Spinal cord (tissue), 10 donors: ENCODE measurements around the gene NDUFA8. TPM values are rescaled to one million over a fixed set of nuclear protein-coding genes. Genes with fewer than 3 reads are reported as not detected.

ENCODE experiments used
- DNase-seq, 6 donors: peaks; one replicate each; pipeline versions ENCODE4 v3.0.0 to v3.0.0-alpha.2; 2013 to 2015; ENCODE audit warnings: low spot score in 6 of 6, low read depth in 4 of 6
- H3K27ac ChIP-seq: one replicate; pipeline ENCODE4 v1.5.1; 2013; ENCODE audit warnings: low read depth, low read length, control low read depth
- H3K27me3 ChIP-seq: one replicate; pipeline ENCODE4 v1.6.1; 2013; ENCODE audit warnings: low read length; ENCODE audit not compliant: control insufficient read depth, insufficient read depth
- H3K36me3 ChIP-seq: one replicate; pipeline ENCODE4 v1.6.1; 2013; ENCODE audit warnings: low read length; ENCODE audit not compliant: control insufficient read depth, insufficient read depth
- H3K4me1 ChIP-seq: one replicate; pipeline ENCODE4 v1.6.1; 2013; ENCODE audit warnings: low read length; ENCODE audit not compliant: control insufficient read depth, insufficient read depth
- H3K4me3 ChIP-seq: one replicate; pipeline ENCODE4 v1.5.1; 2013; ENCODE audit warnings: low read depth, low read length, control low read depth
- H3K9me3 ChIP-seq: one replicate; pipeline ENCODE4 v1.6.1; 2013; ENCODE audit warnings: low read length; ENCODE audit not compliant: control insufficient read depth, insufficient read depth
- WGBS: methylation state at CpG from one replicate; pipeline ENCODE4 v1.1.5; 2013; ENCODE audit warnings: missing lambda C conversion rate; ENCODE audit not compliant: insufficient coverage; 5-methylcytosine and 5-hydroxymethylcytosine counted together
- polyA plus RNA-seq, 2 donors: library from polyadenylated mRNA; unstranded; fragments of 120-200 nt; gene quantifications; one replicate each; pipeline ENCODE4 v1.2.1, GENCODE V29; 2013; ENCODE audit not compliant: insufficient read length in 2 of 2
- small RNA-seq: library from RNA; depleted of rRNA; stranded (forward); fragments of <200 nt; gene quantifications from one replicate; pipeline ENCODE3, GENCODE V24; 2014; ENCODE audit warnings: low replicate concordance
- total RNA-seq, 2 donors: library from RNA; depleted of rRNA in 1 of 2; stranded (reverse); fragments of 120-200 nt in 1 of 2; fragments of >200 nt in 1 of 2; gene quantifications; one replicate each; pipeline versions ENCODE4 v1.2.3 to v1.2.4, GENCODE V29; 2013 to 2014
- donor health status: healthy.

Gene NDUFA8
- total and polyA plus RNA-seq, 4 donors, result 46.0 to 114 (median 84.2) TPM

DNA sequence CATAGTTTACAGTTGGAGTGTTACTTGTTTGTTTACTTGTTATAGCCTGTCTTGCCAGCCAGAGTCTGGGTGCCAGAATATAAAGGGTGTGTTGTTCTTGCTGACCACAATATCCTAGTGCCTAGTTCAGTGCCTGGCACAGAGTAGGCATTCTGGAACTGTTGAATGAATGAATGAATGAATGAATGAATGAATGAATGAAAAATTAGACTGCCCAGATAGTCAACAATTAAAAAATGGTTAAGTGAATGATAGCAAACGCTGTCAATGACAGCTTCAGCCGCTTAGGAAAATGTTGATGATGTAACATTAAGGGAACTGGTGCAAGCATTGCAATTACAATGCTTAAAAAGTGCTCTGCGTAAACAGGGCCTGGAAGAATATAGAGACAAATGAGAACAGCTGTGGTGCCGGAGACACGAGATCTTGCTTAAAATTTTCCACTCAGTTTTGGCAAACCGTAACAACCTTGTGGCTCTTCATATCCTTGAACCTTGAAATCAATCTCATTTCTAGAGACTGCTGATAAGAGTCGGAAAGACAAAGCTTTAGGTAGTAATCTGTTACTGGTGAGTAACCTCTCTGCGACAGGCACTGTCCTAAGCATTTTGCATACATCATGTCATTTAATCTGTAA is 61.8 kb downstream of the NDUFA8 start:
- WGBS, result 89% methylated on average over 5 of the region's 8 CpGs
- Histone ChIP-seq H3K4me3 (no peak overlapping the region), H3K36me3 (no peaks in the 10 kb centered on the region), H3K9me3 (no peaks in the 10 kb centered on the region), H3K4me1 (peaks cover 12% of the 10 kb centered on the region), H3K27me3 (peaks cover 2% of the 10 kb centered on the region), H3K27ac (no peak overlapping the region)
- DNase-seq, result no peak

DNA sequence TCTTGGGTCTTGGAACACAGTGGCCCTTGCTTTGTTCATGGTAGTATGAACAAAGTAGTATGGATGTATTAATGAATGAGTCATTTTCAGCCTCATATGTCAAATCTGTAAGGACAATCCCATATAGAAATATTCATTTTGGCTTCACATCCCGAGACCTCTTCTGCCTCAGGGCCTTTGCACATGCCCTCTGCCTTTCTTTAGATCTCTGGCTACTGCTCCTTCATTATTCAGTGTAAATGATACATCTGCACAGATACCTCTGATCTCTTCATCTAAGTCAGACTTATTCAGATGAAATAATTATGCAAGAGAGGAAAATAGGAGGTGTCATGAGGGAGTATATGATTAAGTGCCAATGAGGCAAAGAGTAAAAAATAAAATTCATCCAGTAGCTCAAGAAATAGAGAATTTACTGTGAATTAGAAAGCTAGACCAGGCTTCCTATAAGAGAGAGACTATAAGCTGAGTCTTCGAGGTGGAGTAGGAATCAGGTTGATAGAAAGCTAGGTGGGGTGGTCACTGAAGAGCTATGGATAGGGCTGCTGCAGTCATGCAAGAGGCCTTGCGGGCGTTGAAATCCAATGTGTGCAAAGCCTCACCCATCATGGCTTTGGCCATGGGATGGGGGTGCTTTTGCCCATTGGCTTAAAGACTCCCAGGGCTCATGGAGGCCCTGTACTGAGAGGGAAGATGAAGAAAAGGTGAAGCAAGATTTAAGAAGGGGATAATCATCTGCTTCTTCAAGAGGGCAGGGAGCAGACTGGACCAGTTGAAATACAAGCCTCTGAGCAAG is 62.8 kb downstream of the NDUFA8 start:
- H3K27ac ChIP-seq, result no peak overlapping the region
- DNase-seq, result no peak
- no peaks in the 10 kb centered on the region for H3K36me3 ChIP-seq
- peaks cover 17% of the 10 kb centered on the region for H3K4me1 ChIP-seq
- no peak overlapping the region for H3K4me3 ChIP-seq
- no peaks in the 10 kb centered on the region for H3K9me3 ChIP-seq
- WGBS, result 85% methylated on average over 4 of the region's 4 CpGs
- H3K27me3 ChIP-seq, result peaks cover 2% of the 10 kb centered on the region

DNA sequence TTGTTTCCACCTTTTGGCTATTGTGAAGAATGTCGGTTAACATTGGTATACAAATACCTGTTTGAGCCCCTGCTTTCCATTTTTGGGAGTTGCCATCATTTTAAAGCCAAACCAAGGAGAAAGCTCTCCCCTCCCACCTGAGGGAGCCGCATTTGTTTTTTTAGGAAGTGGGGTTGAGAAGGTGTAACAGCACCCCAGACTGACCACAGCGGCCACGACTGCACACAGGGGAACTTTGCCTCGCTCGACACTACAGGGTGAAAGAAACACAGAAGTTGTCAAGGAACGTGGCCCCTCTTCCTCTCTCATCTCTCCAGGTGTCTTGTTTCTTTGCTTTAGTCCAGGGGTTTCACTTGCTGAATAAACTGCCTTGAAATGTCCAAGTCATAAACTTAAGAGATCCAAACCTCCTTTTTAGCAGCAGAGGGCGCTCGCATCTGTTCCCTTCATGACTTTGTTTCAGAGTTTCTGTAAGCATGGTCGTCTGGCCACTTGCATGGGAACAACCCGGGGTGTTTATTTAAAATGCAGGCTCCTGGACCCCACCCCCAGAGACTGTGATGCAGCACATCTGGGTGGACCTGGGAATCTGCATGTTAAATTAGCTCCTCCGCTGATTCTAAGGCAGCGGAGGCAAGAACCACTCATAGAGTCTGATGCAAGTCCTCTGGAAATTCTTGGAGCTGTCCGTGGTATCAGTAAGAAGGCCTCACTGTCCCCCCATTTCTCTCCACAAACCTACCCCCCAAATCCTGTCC is 64.4 kb downstream of the NDUFA8 start:
- peaks cover 2% of the 10 kb centered on the region for H3K27me3 ChIP-seq
- DNase-seq, result peak in 4 of 6 donors; percentile 45 to 87 (median 66)
- no peak overlapping the region for H3K27ac ChIP-seq
- no peaks in the 10 kb centered on the region for H3K36me3 ChIP-seq
- 11% methylated on average over 11 of the region's 14 CpGs for WGBS
- H3K4me1 ChIP-seq, result peaks cover 24% of the 10 kb centered on the region
- H3K9me3 ChIP-seq, result no peaks in the 10 kb centered on the region
- H3K4me3 ChIP-seq, result no peak overlapping the region

Small RNA genes within 50 kb of the gene (small RNA-seq; reads per million reads assigned to genes)
- gene MIR4478, result not detected

Other genes starting within 250 kb of the NDUFA8 start
- gene TTLL11, start 66.5 kb downstream of the NDUFA8 start, total RNA-seq, result 10 to 100 TPM; 12.3 to 17.1 TPM
- gene TTLL11, start 66.5 kb downstream of the NDUFA8 start, polyA plus RNA-seq, result 10 to 100 TPM; 21.0 to 21.1 TPM
- 10 to 100 TPM in 1 of 2 donors, 1 to 10 TPM in 1; 5.8 to 18.7 TPM for gene MORN5, start 129 bp upstream of the NDUFA8 start, total RNA-seq
- gene MORN5, start 129 bp upstream of the NDUFA8 start, polyA plus RNA-seq, result 1 to 10 TPM; 7.5 to 7.9 TPM
- 1 to 10 TPM in 1 of 2 donors, under 1 TPM in 1; 0.99 to 5.1 TPM for gene LHX6, start 69.2 kb upstream of the NDUFA8 start, total RNA-seq
- 1 to 10 TPM; 3.2 to 3.3 TPM for gene LHX6, start 69.2 kb upstream of the NDUFA8 start, polyA plus RNA-seq
- gene RBM18, start 105.1 kb upstream of the NDUFA8 start, total RNA-seq, result 10 to 100 TPM; 14.4 to 21.2 TPM
- 10 to 100 TPM; 29.5 to 32.7 TPM for gene RBM18, start 105.1 kb upstream of the NDUFA8 start, polyA plus RNA-seq
- 10 to 100 TPM; 29.5 to 31.6 TPM for gene MRRF, start 105.1 kb upstream of the NDUFA8 start, total RNA-seq
- 10 to 100 TPM; 23.5 to 26.1 TPM for gene MRRF, start 105.1 kb upstream of the NDUFA8 start, polyA plus RNA-seq
- 1 to 10 TPM; 3.1 to 4.0 TPM for gene PTGS1, start 211.2 kb upstream of the NDUFA8 start, total RNA-seq
- gene PTGS1, start 211.2 kb upstream of the NDUFA8 start, polyA plus RNA-seq, result 1 to 10 TPM; 3.0 to 5.6 TPM